Colonic mucosa (tissue), 4 donors: ENCODE results near the gene CLDN17. TPM values are rescaled to one million over a fixed set of nuclear protein-coding genes. Genes with fewer than 3 reads are reported as not detected.

Source experiments
- DNase-seq: peaks from one replicate; pipeline ENCODE4 v3.0.0-alpha.2; 2020
- H3K27ac ChIP-seq: fragments of 200-600 bp; one replicate; pipeline ENCODE4 v1.8.0; 2021
- H3K27me3 ChIP-seq: fragments of 200-600 bp; one replicate; pipeline ENCODE4 v1.8.0; 2021
- H3K36me3 ChIP-seq: fragments of 200-600 bp; one replicate; pipeline ENCODE4 v1.8.0; 2021
- H3K4me1 ChIP-seq: fragments of 200-600 bp; one replicate; pipeline ENCODE4 v1.8.0; 2021; ENCODE audit warnings: mild to moderate bottlenecking
- H3K4me3 ChIP-seq: fragments of 200-600 bp; one replicate; pipeline ENCODE4 v1.8.0; 2021
- H3K9ac ChIP-seq, 2 donors: one replicate each; pipeline ENCODE4 v1.7.0; 2013; ENCODE audit warnings: control low read depth in 2 of 2, low read depth in 2 of 2, low read length in 2 of 2
- H3K9me3 ChIP-seq: fragments of 200-600 bp; one replicate; pipeline ENCODE4 v1.8.0; 2021
- CTCF ChIP-seq: fragments of 200-600 bp; IDR thresholded peaks from one replicate; pipeline ENCODE4 v1.8.0; 2022; ENCODE audit warnings: antibody characterized with exemption, mild to moderate bottlenecking
- intact Hi-C: fragments of 100-400 bp; cut with DNase I; formaldehyde crosslinking; loops from one replicate; pipeline ENCODE4 v1.14.1; 2022
- total RNA-seq, 2 donors: library from RNA; stranded (reverse); fragmentation: NEBNext Ultra II Directional in 1 of 2; extraction: Animal tissue kit (Norgen Biotek cat#: 25700) in 1 of 2; gene quantifications; one replicate each; pipeline ENCODE4 v1.2.1, GENCODE V29; 2021
- donor health status: healthy.
- donor health status: DM: no; HTN: no; CAD: no.
- donor health status: DM: no; HTN: no; CAD: no.

CLDN17 gene
- total RNA-seq, 2 donors from 2014 or later, result not detected

GRCh38 chr21:30153697-30154340 is 12.8 kb downstream of the CLDN17 start:
- H3K9me3 ChIP-seq, result no peaks in the 10 kb centered on the region
- intact Hi-C loops, result no loop called here
- H3K27ac ChIP-seq, result no peak overlapping the region
- H3K27me3 ChIP-seq, result no peaks in the 10 kb centered on the region
- no peak overlapping the region for H3K9ac ChIP-seq
- no peak overlapping the region for H3K4me3 ChIP-seq
- H3K4me1 ChIP-seq, result no peaks in the 10 kb centered on the region
- DNase-seq, result no peak
- TF ChIP-seq CTCF, result no peak
- H3K36me3 ChIP-seq, result no peaks in the 10 kb centered on the region

DNA sequence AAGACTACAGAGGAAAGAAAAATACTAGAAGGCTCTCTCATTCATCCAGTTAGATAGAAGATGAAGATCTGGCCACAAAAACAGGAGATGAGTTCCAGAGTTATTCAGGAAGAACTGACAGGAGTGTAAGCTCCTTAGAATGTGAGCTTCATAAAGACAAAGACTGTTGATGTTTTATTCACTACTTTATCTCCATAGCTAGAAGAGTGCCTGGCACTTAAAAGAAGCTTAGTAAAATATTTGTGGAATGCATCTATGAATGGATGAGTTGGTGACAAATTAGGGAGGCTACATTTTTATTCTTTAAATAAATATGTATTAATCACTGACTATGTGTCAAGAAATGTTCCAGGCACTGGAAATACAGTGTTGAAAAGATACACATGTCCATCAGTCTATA is 13.8 kb downstream of the CLDN17 start:
- no peak for DNase-seq
- Histone ChIP-seq H3K9me3 (no peaks in the 10 kb centered on the region), H3K9ac (no peak overlapping the region), H3K4me1 (no peaks in the 10 kb centered on the region), H3K27ac (no peak overlapping the region), H3K36me3 (no peaks in the 10 kb centered on the region), H3K4me3 (no peak overlapping the region), H3K27me3 (no peaks in the 10 kb centered on the region)
- intact Hi-C loops, result no loop called here
- no peak for TF ChIP-seq CTCF

DNA sequence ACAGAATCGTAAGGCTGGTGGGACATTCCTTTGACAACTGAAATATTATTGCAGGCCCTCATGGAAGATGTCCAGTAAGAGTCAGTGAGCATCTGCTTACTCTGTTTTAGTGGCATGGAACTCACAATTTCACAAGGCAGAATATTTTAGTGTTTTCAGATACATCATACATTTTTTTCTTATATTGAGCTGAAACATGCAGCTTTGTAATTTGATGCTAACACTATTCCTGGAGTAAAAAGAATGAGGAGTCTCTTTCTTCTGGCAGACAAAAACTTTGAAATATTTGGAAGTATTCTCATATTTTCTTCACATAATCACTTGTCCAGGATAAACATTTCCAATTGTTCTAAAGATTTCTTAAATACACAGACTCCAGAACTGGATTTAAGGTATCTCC is 17.7 kb downstream of the CLDN17 start:
- H3K27ac ChIP-seq, result no peak overlapping the region
- H3K4me3 ChIP-seq, result no peak overlapping the region
- intact Hi-C loops, result no loop called here
- no peaks in the 10 kb centered on the region for H3K9me3 ChIP-seq
- no peaks in the 10 kb centered on the region for H3K4me1 ChIP-seq
- no peak overlapping the region for H3K9ac ChIP-seq
- no peaks in the 10 kb centered on the region for H3K27me3 ChIP-seq
- no peak for DNase-seq
- H3K36me3 ChIP-seq, result no peaks in the 10 kb centered on the region
- no peak for TF ChIP-seq CTCF

GRCh38 chr21:30146558-30147282 is 19.9 kb downstream of the CLDN17 start:
- Histone ChIP-seq H3K27me3 (no peaks in the 10 kb centered on the region), H3K27ac (no peak overlapping the region), H3K9ac (no peak overlapping the region), H3K4me1 (no peaks in the 10 kb centered on the region), H3K4me3 (no peak overlapping the region), H3K9me3 (no peaks in the 10 kb centered on the region), H3K36me3 (no peaks in the 10 kb centered on the region)
- TF ChIP-seq CTCF, result no peak
- DNase-seq, result no peak
- intact Hi-C loops, result no loop called here

DNA sequence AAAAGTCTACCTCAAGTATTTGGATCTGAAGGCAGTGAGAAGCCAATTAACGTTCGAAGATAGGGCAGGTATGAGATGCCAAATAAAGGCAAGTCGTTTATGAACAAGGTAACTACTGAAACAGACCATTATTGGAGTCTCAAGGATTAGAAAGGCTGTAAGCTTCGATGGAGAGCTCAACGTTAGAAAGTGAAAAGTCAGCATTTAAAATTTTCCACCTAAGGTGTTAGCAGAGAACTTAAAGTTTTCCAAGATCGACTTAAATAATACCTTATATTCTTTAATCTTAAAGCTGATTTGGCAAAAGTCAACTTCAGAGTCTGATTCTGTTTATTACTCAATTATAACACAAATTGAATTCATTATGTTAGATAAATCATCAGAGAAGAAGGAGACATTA is 28.1 kb downstream of the CLDN17 start:
- Histone ChIP-seq H3K9ac (no peak overlapping the region), H3K36me3 (no peaks in the 10 kb centered on the region), H3K9me3 (no peaks in the 10 kb centered on the region), H3K4me1 (no peaks in the 10 kb centered on the region), H3K27me3 (no peaks in the 10 kb centered on the region), H3K27ac (no peak overlapping the region), H3K4me3 (no peak overlapping the region)
- no peak for DNase-seq
- intact Hi-C loops, result no loop called here
- no peak for TF ChIP-seq CTCF
